Neural progenitor cell (in vitro differentiated cells): ENCODE results near the gene XAB2. TPM values are rescaled to one million over a fixed set of nuclear protein-coding genes. Genes with fewer than 3 reads are reported as not detected.

Experiments
- DNase-seq: peaks from one replicate; pipeline ENCODE4 v3.0.0-alpha.2; 2016; ENCODE audit warnings: low spot score
- H2AFZ ChIP-seq: fragments of 200-600 bp; sonication (generic); replicated peaks from 2 replicates; pipeline ENCODE4 v1.6.1; 2016; ENCODE audit warnings: antibody characterized with exemption
- H3F3A ChIP-seq: fragments of 200-600 bp; sonication (generic); 2 replicates; pipeline ENCODE4 v1.6.1; 2016; ENCODE audit warnings: antibody characterized with exemption, low read depth
- H3K27ac ChIP-seq: fragments of 200-600 bp; sonication (generic); 2 replicates; pipeline ENCODE4 v1.5.1; 2016; ENCODE audit warnings: mild to moderate bottlenecking
- H3K27me3 ChIP-seq: fragments of 200-600 bp; sonication (generic); 2 replicates; pipeline ENCODE4 v1.6.1; 2016; ENCODE audit warnings: mild to moderate bottlenecking, moderate library complexity
- H3K36me3 ChIP-seq: fragments of 200-600 bp; sonication (generic); 2 replicates; pipeline ENCODE4 v1.5.1; 2016
- H3K4me1 ChIP-seq: fragments of 200-600 bp; sonication (generic); 2 replicates; pipeline ENCODE4 v1.6.1; 2016; ENCODE audit warnings: mixed run types
- H3K4me2 ChIP-seq: fragments of 200-600 bp; sonication (generic); 2 replicates; pipeline ENCODE4 v1.6.1; 2016
- H3K4me3 ChIP-seq: fragments of 200-600 bp; sonication (generic); 2 replicates; pipeline ENCODE4 v1.5.1; 2016
- H3K79me2 ChIP-seq: fragments of 200-600 bp; sonication (generic); 2 replicates; pipeline ENCODE4 v1.6.1; 2016; ENCODE audit warnings: low read depth
- H3K9ac ChIP-seq: fragments of 200-600 bp; sonication (generic); 2 replicates; pipeline ENCODE4 v1.6.1; 2016
- H3K9me3 ChIP-seq: fragments of 200-600 bp; sonication (generic); 2 replicates; pipeline ENCODE4 v1.5.1; 2016; ENCODE audit warnings: low read depth
- H4K20me1 ChIP-seq: fragments of 200-600 bp; sonication (generic); 2 replicates; pipeline ENCODE4 v1.6.1; 2016; ENCODE audit warnings: low read depth
- H3K27ac Mint-ChIP-seq: 3 replicates; pipeline ENCODE4 v1.8.0; 2021; ENCODE audit warnings: mixed read lengths
- H3K27me3 Mint-ChIP-seq: 2 replicates; pipeline ENCODE4 v1.8.0; 2022; ENCODE audit warnings: low read depth, mild to moderate bottlenecking, inconsistent platforms, moderate library complexity, mixed read lengths; ENCODE audit not compliant: insufficient read depth
- H3K36me3 Mint-ChIP-seq: 3 replicates; pipeline ENCODE4 v1.8.0; 2021; ENCODE audit warnings: mixed read lengths
- H3K4me1 Mint-ChIP-seq: 3 replicates; pipeline ENCODE4 v1.8.0; 2021; ENCODE audit warnings: mixed read lengths
- H3K4me3 Mint-ChIP-seq: 3 replicates; pipeline ENCODE4 v1.8.0; 2021; ENCODE audit warnings: mild to moderate bottlenecking, moderate library complexity, mixed read lengths
- H3K9me3 Mint-ChIP-seq: 3 replicates; pipeline ENCODE4 v1.8.0; 2020; ENCODE audit warnings: mixed read lengths
- CTCF ChIP-seq: fragments of 200-600 bp; sonication (generic); IDR thresholded peaks from 2 replicates; pipeline ENCODE4 v1.5.1; 2017; ENCODE audit warnings: antibody characterized with exemption, mild to moderate bottlenecking
- EZH2 ChIP-seq: fragments of 200-600 bp; sonication (generic); IDR thresholded peaks from 2 replicates; pipeline ENCODE4 v1.6.1; 2017; ENCODE audit warnings: antibody characterized with exemption, mild to moderate bottlenecking, moderate library complexity
- EZH2phosphoT487 ChIP-seq: fragments of 200-600 bp; sonication (generic); IDR thresholded peaks from 2 replicates; pipeline ENCODE4 v1.6.1; 2017; ENCODE audit warnings: antibody characterized with exemption
- total RNA-seq: library from RNA; depleted of rRNA; stranded (reverse); fragments of >200 nt; gene quantifications from 2 replicates; pipeline ENCODE4 v1.2.3, GENCODE V29; 2015; ENCODE audit warnings: low replicate concordance

XAB2 gene
- 30.9 and 51.4 TPM in 2 replicates for total RNA-seq

- no peak for TF ChIP-seq CTCF
- no peak for TF ChIP-seq EZH2phosphoT487
- TF ChIP-seq EZH2: no peak
- H3K36me3 Mint-ChIP-seq: peaks cover 8% of the 10 kb centered on the region
- Histone ChIP-seq H3K36me3 (no peaks in the 10 kb centered on the region), H4K20me1 (peaks cover 6% of the 10 kb centered on the region), H3K27ac (no peak within 1 kb of the TSS), H3K79me2 (peaks cover 57% of the 10 kb centered on the region), H2AFZ (peak within 1 kb of the TSS; percentile 74), H3F3A (no peaks in the 10 kb centered on the region), H3K9me3 (no peaks in the 10 kb centered on the region), H3K4me1 (peaks cover 5% of the 10 kb centered on the region), H3K27me3 (peaks cover 3% of the 10 kb centered on the region), H3K4me2 (peak within 1 kb of the TSS; percentile 98), H3K4me3 (peak within 1 kb of the TSS; percentile 95), H3K9ac (peak within 1 kb of the TSS; percentile 98)
- H3K9me3 Mint-ChIP-seq: no peaks in the 10 kb centered on the region
- peaks cover 32% of the 10 kb centered on the region for H3K4me1 Mint-ChIP-seq
- peak within 1 kb of the TSS; percentile 100 for H3K27ac Mint-ChIP-seq
- DNase-seq: peak; percentile 98
- H3K4me3 Mint-ChIP-seq: peak within 1 kb of the TSS; percentile 100
- H3K27me3 Mint-ChIP-seq: peaks cover 9% of the 10 kb centered on the region
These were observed at the start of gene XAB2, which contains the start of gene PET100 for GRCh38 chr19:7629347-7630054. TSS of gene XAB2 (minus strand) at chr19:7629545. CDS start at chr19:7629527, 18 bp downstream. TSS of gene PET100 (plus strand) at chr19:7629793. CDS start at chr19:7629834, 41 bp downstream.

GRCh38 chr19:7677669-7678311 lies 48.4 kb upstream of the XAB2 start:
- peaks cover 1% of the 10 kb centered on the region for H3K36me3 Mint-ChIP-seq
- no peak for TF ChIP-seq EZH2
- TF ChIP-seq CTCF: no peak
- TF ChIP-seq EZH2phosphoT487: no peak
- peaks cover 13% of the 10 kb centered on the region for H3K4me1 Mint-ChIP-seq
- H3K27ac Mint-ChIP-seq: no peak overlapping the region
- peaks cover 14% of the 10 kb centered on the region for H3K79me2 ChIP-seq
- no peak for DNase-seq
- no peak overlapping the region for H3K4me3 ChIP-seq
- peaks cover 2% of the 10 kb centered on the region for H3K9me3 Mint-ChIP-seq
- no peak overlapping the region for H3K9ac ChIP-seq
- H2AFZ ChIP-seq: no peak overlapping the region
- H3K4me2 ChIP-seq: no peak overlapping the region
- H3K36me3 ChIP-seq: no peaks in the 10 kb centered on the region
- no peak overlapping the region for H3K27ac ChIP-seq
- H3F3A ChIP-seq: no peaks in the 10 kb centered on the region
- no peak overlapping the region for H3K4me3 Mint-ChIP-seq
- peaks cover 8% of the 10 kb centered on the region for H4K20me1 ChIP-seq
- peaks cover 73% of the 10 kb centered on the region for H3K27me3 ChIP-seq
- H3K27me3 Mint-ChIP-seq: peaks cover 32% of the 10 kb centered on the region
- H3K9me3 ChIP-seq: no peaks in the 10 kb centered on the region
- H3K4me1 ChIP-seq: no peaks in the 10 kb centered on the region

- Histone ChIP-seq H3K4me1 (no peaks in the 10 kb centered on the region), H3K79me2 (peaks cover 11% of the 10 kb centered on the region), H3K36me3 (no peaks in the 10 kb centered on the region), H3K4me2 (no peak within 1 kb of the TSS), H3K27ac (no peak within 1 kb of the TSS), H3K4me3 (no peak within 1 kb of the TSS), H3K9ac (no peak within 1 kb of the TSS), H4K20me1 (peaks cover under 1% of the 10 kb centered on the region), H2AFZ (no peak within 1 kb of the TSS), H3K27me3 (peaks cover 83% of the 10 kb centered on the region), H3K9me3 (no peaks in the 10 kb centered on the region), H3F3A (no peaks in the 10 kb centered on the region)
- Mint-ChIP-seq H3K27ac (no peak within 1 kb of the TSS), H3K36me3 (no peaks in the 10 kb centered on the region), H3K4me3 (no peak within 1 kb of the TSS), H3K27me3 (peaks cover 37% of the 10 kb centered on the region), H3K9me3 (peaks cover 2% of the 10 kb centered on the region), H3K4me1 (peaks cover 12% of the 10 kb centered on the region)
- no peak for DNase-seq
- no peak for TF ChIP-seq CTCF
- TF ChIP-seq EZH2phosphoT487: no peak
- TF ChIP-seq EZH2: no peak
These were observed 47.5 kb upstream of the XAB2 start, which contains the start of gene MCEMP1 for GRCh38 chr19:7676854-7677253. TSS of gene MCEMP1 (plus strand) at chr19:7677090. CDS start at chr19:7677121, 31 bp downstream.
